ENCODE results near the gene B3GALT6. TPM values are rescaled to one million over a fixed set of nuclear protein-coding genes. Genes with fewer than 3 reads are reported as not detected.

The B3GALT6 gene
- total RNA-seq, 1 experiment from 2014 or later, result 74.0 TPM

DNA sequence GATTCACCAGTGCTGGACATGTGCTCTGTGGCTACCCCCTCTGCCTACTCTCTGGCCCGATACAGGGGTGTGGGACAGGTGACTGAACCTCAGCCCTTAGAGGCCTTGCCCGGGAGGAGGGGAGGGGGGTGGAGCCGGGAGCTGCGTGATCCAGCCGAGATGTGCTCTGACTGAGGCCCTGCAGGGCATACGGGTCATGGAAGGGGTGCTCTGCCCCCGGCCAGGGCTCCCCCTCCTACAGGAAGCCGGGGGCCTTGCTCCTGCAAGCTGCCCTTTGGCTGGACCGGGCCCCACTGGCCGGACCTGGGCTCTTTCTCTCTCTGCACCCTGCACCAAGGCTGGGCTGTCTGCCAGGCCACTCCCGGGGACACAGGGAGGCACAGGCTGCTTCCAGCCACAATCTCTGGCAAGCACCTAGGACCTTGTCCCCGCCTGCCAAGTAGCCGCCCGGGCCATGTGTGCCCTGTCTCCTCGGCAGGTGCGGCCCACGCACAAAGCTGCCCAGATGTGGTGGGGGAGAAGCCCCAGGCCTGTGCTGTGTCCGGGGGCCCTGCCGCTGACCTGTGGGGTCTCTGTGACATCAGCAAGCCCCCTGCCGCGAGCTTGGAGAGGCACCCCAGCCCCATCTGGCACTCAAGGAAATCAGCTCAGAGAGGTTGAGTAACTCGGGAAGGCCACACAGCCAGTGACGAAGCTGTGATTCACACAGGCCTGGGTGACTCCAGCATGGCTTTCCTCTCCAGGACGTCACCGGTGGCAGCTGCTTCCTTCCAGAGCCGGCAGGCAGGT lies 49.7 kb downstream of the B3GALT6 start:
- Histone ChIP-seq H3K36me3 (ENCODE audit: low read depth, low read length) (no peaks in the 10 kb centered on the region), H2AFZ (ENCODE audit: low read length) (peak overlapping the region; percentile 31), H3K4me3 (ENCODE audit: low read length) (peak overlapping the region; percentile 4; the same call in 1 of the 2 replicates), H3K9ac (ENCODE audit: low read length) (peak overlapping the region; percentile 63), H3K27me3 (ENCODE audit: low read length) (no peaks in the 10 kb centered on the region), H3K9me2 (replicated peaks; ENCODE audit: low read length) (no peaks in the 10 kb centered on the region), H3K79me2 (ENCODE audit: low read length) (no peaks in the 10 kb centered on the region), H3K27ac (ENCODE audit: low read length) (peak overlapping the region; percentile 82), H4K20me1 (ENCODE audit: low read length) (no peaks in the 10 kb centered on the region), H3K4me2 (ENCODE audit: low read length) (peak overlapping the region; percentile 55), H3K4me1 (ENCODE audit: insufficient read depth, low read length) (peaks cover 24% of the 10 kb centered on the region), H3K9me3 (ENCODE audit: low read length) (no peaks in the 10 kb centered on the region), H3F3A (ENCODE audit: low read length, unreplicated experiment) (no peaks in the 10 kb centered on the region)
- peak; percentile 97 for DNase-seq
- intact Hi-C loops (cut with micrococcal nuclease), result no loop called here
- ChIA-PET CTCF (interaction anchor here (0.6 to 2.3 kb wide), 2 partner anchors 10 to 40 kb away, joined by 3 to 23 read pairs; no protein-coding TSS in a partner anchor), POLR2A (ENCODE audit: unreplicated experiment) (interaction anchor here (0.6 to 0.7 kb wide), 2 partner anchors 124 to 268 kb away, joined by 3 read pairs; no protein-coding TSS in a partner anchor)
- TF ChIP-seq, protein P1, sequence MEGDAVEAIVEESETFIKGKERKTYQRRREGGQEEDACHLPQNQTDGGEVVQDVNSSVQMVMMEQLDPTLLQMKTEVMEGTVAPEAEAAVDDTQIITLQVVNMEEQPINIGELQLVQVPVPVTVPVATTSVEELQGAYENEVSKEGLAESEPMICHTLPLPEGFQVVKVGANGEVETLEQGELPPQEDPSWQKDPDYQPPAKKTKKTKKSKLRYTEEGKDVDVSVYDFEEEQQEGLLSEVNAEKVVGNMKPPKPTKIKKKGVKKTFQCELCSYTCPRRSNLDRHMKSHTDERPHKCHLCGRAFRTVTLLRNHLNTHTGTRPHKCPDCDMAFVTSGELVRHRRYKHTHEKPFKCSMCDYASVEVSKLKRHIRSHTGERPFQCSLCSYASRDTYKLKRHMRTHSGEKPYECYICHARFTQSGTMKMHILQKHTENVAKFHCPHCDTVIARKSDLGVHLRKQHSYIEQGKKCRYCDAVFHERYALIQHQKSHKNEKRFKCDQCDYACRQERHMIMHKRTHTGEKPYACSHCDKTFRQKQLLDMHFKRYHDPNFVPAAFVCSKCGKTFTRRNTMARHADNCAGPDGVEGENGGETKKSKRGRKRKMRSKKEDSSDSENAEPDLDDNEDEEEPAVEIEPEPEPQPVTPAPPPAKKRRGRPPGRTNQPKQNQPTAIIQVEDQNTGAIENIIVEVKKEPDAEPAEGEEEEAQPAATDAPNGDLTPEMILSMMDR (conservative IDR thresholded peaks at IDR 0.05; ENCODE audit: low read depth, low read length), result no peak
- no TSS peak for BruUV-seq (replicated peaks)
- peak; percentile 81 for ATAC-seq

DNA sequence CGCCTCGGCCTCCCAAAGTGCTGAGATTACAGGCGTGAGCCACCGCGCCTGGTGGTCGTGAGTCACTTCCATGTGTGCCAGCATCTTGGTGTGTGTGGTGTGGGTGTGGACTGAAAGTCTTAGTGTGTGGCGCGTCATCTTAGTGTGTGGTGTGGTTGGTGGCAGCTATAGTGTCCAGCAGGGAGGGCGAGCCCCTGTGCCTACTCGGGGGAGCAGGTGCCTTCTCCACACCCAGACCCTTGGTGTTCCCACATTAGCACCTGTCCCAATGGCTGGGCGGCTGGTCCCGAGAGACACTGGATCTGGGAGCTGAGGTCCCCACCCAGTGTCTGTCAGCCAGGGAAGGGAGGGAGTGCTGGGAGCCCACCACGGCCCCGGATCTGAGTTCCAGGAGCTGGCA lies 51.0 kb downstream of the B3GALT6 start:
- Histone ChIP-seq H2AFZ (ENCODE audit: low read length) (no peak overlapping the region), H3K4me1 (ENCODE audit: insufficient read depth, low read length) (peaks cover 24% of the 10 kb centered on the region), H3K27ac (ENCODE audit: low read length) (peak overlapping the region; percentile 82), H3K9me2 (replicated peaks; ENCODE audit: low read length) (no peaks in the 10 kb centered on the region), H4K20me1 (ENCODE audit: low read length) (no peaks in the 10 kb centered on the region), H3K9me3 (ENCODE audit: low read length) (no peaks in the 10 kb centered on the region), H3K9ac (ENCODE audit: low read length) (peak overlapping the region; percentile 16), H3K36me3 (ENCODE audit: low read depth, low read length) (no peaks in the 10 kb centered on the region), H3K27me3 (ENCODE audit: low read length) (no peaks in the 10 kb centered on the region), H3K79me2 (ENCODE audit: low read length) (no peaks in the 10 kb centered on the region), H3F3A (ENCODE audit: low read length, unreplicated experiment) (no peaks in the 10 kb centered on the region), H3K4me3 (ENCODE audit: low read length) (no peak overlapping the region), H3K4me2 (ENCODE audit: low read length) (no peak overlapping the region)
- TF ChIP-seq, protein P1 (conservative IDR thresholded peaks at IDR 0.05; ENCODE audit: low read depth, low read length), result no peak
- TF ChIP-seq EZH2 (IDR thresholded peaks at IDR 0.05; ENCODE audit: low read length, unreplicated experiment) (no peak), EZH2phosphoT487 (IDR thresholded peaks at IDR 0.05; ENCODE audit: borderline replicate concordance, low read length) (no peak)
- intact Hi-C loops (cut with micrococcal nuclease), result no loop called here
- ChIA-PET POLR2A (ENCODE audit: unreplicated experiment) (interaction anchor here (0.6 kb wide), 1 partner anchor 27 kb away, joined by 3 read pairs; no protein-coding TSS in a partner anchor), CTCF (interaction anchor here (2.3 kb wide), 1 partner anchor 9 kb away, joined by 23 read pairs; no protein-coding TSS in a partner anchor)
- peak; percentile 45 for ATAC-seq
- peak; percentile 90 for DNase-seq
- BruUV-seq (replicated peaks), result no TSS peak

DNA sequence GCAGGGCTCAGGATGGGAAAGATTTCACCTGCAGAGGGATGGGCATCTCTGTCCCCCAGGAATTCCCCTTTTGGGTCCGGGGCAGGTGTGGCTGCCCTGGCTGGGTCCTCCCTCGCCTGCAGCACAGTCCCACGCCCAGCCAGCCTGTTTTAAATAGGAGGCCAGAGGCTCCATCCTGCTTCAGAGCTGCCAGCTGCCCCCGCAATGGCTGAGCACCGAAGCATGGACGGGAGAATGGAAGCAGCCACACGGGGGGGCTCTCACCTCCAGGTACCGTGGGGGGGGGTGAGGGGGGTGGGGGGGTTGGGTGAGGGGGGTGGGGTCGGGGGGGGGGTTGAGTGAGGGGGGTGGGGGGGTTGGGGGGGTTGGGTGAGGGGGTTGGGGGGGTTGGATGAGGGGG lies 51.8 kb downstream of the B3GALT6 start:
- CTCF ChIA-PET, result interaction anchor here (0.6 to 2.3 kb wide), 2 partner anchors 8 to 161 kb away, joined by 8 to 23 read pairs; no protein-coding TSS in a partner anchor
- ATAC-seq, result peak; percentile 11; the same call in 1 of the 2 replicates
- H3K9me2 ChIP-seq (replicated peaks; ENCODE audit: low read length), result no peaks in the 10 kb centered on the region
- no TSS peak for BruUV-seq (replicated peaks)
- peaks cover 24% of the 10 kb centered on the region for H3K4me1 ChIP-seq (ENCODE audit: insufficient read depth, low read length)
- DNase-seq, result peak; percentile 58
- H3K4me3 ChIP-seq (ENCODE audit: low read length), result no peak overlapping the region
- no peaks in the 10 kb centered on the region for H3K36me3 ChIP-seq (ENCODE audit: low read depth, low read length)
- peak overlapping the region; percentile 26 for H3K4me2 ChIP-seq (ENCODE audit: low read length)
- no peaks in the 10 kb centered on the region for H3K27me3 ChIP-seq (ENCODE audit: low read length)
- peak overlapping the region; percentile 82 for H3K27ac ChIP-seq (ENCODE audit: low read length)
- H4K20me1 ChIP-seq (ENCODE audit: low read length), result no peaks in the 10 kb centered on the region
- POLR2A ChIA-PET (ENCODE audit: unreplicated experiment), result interaction anchor here (0.6 kb wide), 1 partner anchor 10 kb away, joined by 3 read pairs; no protein-coding TSS in a partner anchor
- intact Hi-C loops (cut with micrococcal nuclease), result no loop called here
- no peaks in the 10 kb centered on the region for H3K9me3 ChIP-seq (ENCODE audit: low read length)
- no peaks in the 10 kb centered on the region for H3F3A ChIP-seq (ENCODE audit: low read length, unreplicated experiment)
- no peaks in the 10 kb centered on the region for H3K79me2 ChIP-seq (ENCODE audit: low read length)
- H2AFZ ChIP-seq (ENCODE audit: low read length), result no peak overlapping the region
- TF ChIP-seq EZH2 (IDR thresholded peaks at IDR 0.05; ENCODE audit: low read length, unreplicated experiment) (no peak), EZH2phosphoT487 (IDR thresholded peaks at IDR 0.05; ENCODE audit: borderline replicate concordance, low read length) (no peak)
- TF ChIP-seq, protein P1 (conservative IDR thresholded peaks at IDR 0.05; ENCODE audit: low read depth, low read length), result 0 out of 2 replicates have a peak, but pooled peaks have one; percentile 24
- H3K9ac ChIP-seq (ENCODE audit: low read length), result peak overlapping the region; percentile 16; the same call in 1 of the 2 replicates

Data from PC-3 (cell line).